Measurements from ENCODE around the gene GLYR1. TPM values are rescaled to one million over a fixed set of nuclear protein-coding genes. Genes with fewer than 3 reads are reported as not detected.

The GLYR1 gene
- total and polyA plus RNA-seq, 7 experiments from 2014 or later = 32.0 to 122 (median 107) TPM

GRCh38 chr16:4839942-4840341 lies 7.1 kb downstream of the GLYR1 start:
- H3K27ac Mint-ChIP-seq = peak overlapping the region in 4 of 9 donors; percentile 18 to 54 (median 34)
- POLR2A ChIA-PET = no interaction called here
- H3K36me3 ChIP-seq (ENCODE audit: control insufficient read depth in 2 of 3, insufficient read depth in 3 of 3, low read length in 3 of 3) = peaks cover 14 to 66% (median 30%) of the 10 kb centered on the region in 3 experiments

GRCh38 chr16:4837733-4838501 lies 9.2 kb downstream of the GLYR1 start:
- no peaks in the 10 kb centered on the region for H3K4me1 ChIP-seq (ENCODE audit: control insufficient read depth in 2 of 2, insufficient read depth in 2 of 2, low read length in 2 of 2)
- no peak overlapping the region for H3K4me3 ChIP-seq (ENCODE audit: low read length)
- no peaks in the 10 kb centered on the region for H3K27me3 ChIP-seq (ENCODE audit: control insufficient read depth in 2 of 2, insufficient read depth in 2 of 2, low read length in 2 of 2)
- peaks cover 11 to 67% (median 16%) of the 10 kb centered on the region in 3 experiments for H3K36me3 ChIP-seq (ENCODE audit: control insufficient read depth in 2 of 3, insufficient read depth in 3 of 3, low read length in 3 of 3)
- intact Hi-C loops (cut with micrococcal nuclease) = no loop called here
- Mint-ChIP-seq H3K4me3 (no peak overlapping the region), H3K9me3 (no peaks in the 10 kb centered on the region), H3K27me3 (no peaks in the 10 kb centered on the region), H3K4me1 (peaks cover 7 to 23% (median 10%) of the 10 kb centered on the region in 7 donors), H3K27ac (peak overlapping the region in 2 of 9 donors; percentile 37 to 41), H3K36me3 (peaks cover 11 to 32% (median 20%) of the 10 kb centered on the region in 5 donors)
- ATAC-seq (no peak), DNase-seq (no peak)
- no peaks in the 10 kb centered on the region for H3K9me3 ChIP-seq (ENCODE audit: control insufficient read depth in 2 of 3, low read length in 3 of 3)
- no peak overlapping the region for H3K27ac ChIP-seq (ENCODE audit: low read depth, low read length)
- ChIA-PET CTCF (interaction anchor here (0.7 kb wide), 2 partner anchors 30 to 282 kb away, joined by 3 to 4 read pairs; partner anchors contain the start of gene C16orf96), POLR2A (interaction anchor here (0.6 kb wide), 1 partner anchor 12 kb away, joined by 3 read pairs; no protein-coding TSS in a partner anchor)

More at GRCh38 chr16:4839942-4840341, 7.1 kb downstream of the GLYR1 start:
- H3K36me3 Mint-ChIP-seq = peaks cover 11 to 35% (median 20%) of the 10 kb centered on the region in 5 donors
- no peaks in the 10 kb centered on the region for H3K9me3 Mint-ChIP-seq
- ATAC-seq (no peak), DNase-seq (no peak)
- H3K4me1 Mint-ChIP-seq = peaks cover 6 to 24% (median 16%) of the 10 kb centered on the region in 7 donors
- H3K27me3 Mint-ChIP-seq = no peaks in the 10 kb centered on the region
- Histone ChIP-seq H3K4me1 (ENCODE audit: control insufficient read depth in 2 of 2, insufficient read depth in 2 of 2, low read length in 2 of 2) (peaks cover 0 to 2% of the 10 kb centered on the region in 2 donors), H3K27me3 (ENCODE audit: control insufficient read depth in 2 of 2, insufficient read depth in 2 of 2, low read length in 2 of 2) (no peaks in the 10 kb centered on the region), H3K9me3 (ENCODE audit: control insufficient read depth in 2 of 3, low read length in 3 of 3) (no peaks in the 10 kb centered on the region), H3K27ac (ENCODE audit: low read depth, low read length) (no peak overlapping the region), H3K4me3 (ENCODE audit: low read length) (no peak overlapping the region)
- CTCF ChIA-PET = no interaction called here
- intact Hi-C loops (cut with micrococcal nuclease) = no loop called here
- H3K4me3 Mint-ChIP-seq = no peak overlapping the region

GRCh38 chr16:4836727-4837126 lies 10.4 kb downstream of the GLYR1 start:
- DNase-seq (no peak), ATAC-seq (no peak)
- Mint-ChIP-seq H3K36me3 (peaks cover 15 to 44% (median 21%) of the 10 kb centered on the region in 5 donors), H3K4me3 (no peak overlapping the region), H3K4me1 (peaks cover 7 to 25% (median 12%) of the 10 kb centered on the region in 7 donors), H3K27me3 (no peaks in the 10 kb centered on the region), H3K27ac (peak overlapping the region in 4 of 9 donors; percentile 16 to 73 (median 46)), H3K9me3 (no peaks in the 10 kb centered on the region)
- no peak overlapping the region for H3K4me3 ChIP-seq (ENCODE audit: low read length)
- no peak overlapping the region for H3K27ac ChIP-seq (ENCODE audit: low read depth, low read length)
- CTCF ChIA-PET = no interaction called here
- H3K9me3 ChIP-seq (ENCODE audit: control insufficient read depth in 2 of 3, low read length in 3 of 3) = no peaks in the 10 kb centered on the region
- intact Hi-C loops (cut with micrococcal nuclease) = no loop called here
- peaks cover 18 to 71% (median 21%) of the 10 kb centered on the region in 3 experiments for H3K36me3 ChIP-seq (ENCODE audit: control insufficient read depth in 2 of 3, insufficient read depth in 3 of 3, low read length in 3 of 3)
- H3K4me1 ChIP-seq (ENCODE audit: control insufficient read depth in 2 of 2, insufficient read depth in 2 of 2, low read length in 2 of 2) = no peaks in the 10 kb centered on the region
- no peaks in the 10 kb centered on the region for H3K27me3 ChIP-seq (ENCODE audit: control insufficient read depth in 2 of 2, insufficient read depth in 2 of 2, low read length in 2 of 2)
- POLR2A ChIA-PET = interaction anchor here (1.2 kb wide), 1 partner anchor 68 kb away, joined by 6 read pairs; no protein-coding TSS in a partner anchor

GRCh38 chr16:4833584-4833983 lies 13.5 kb downstream of the GLYR1 start:
- Mint-ChIP-seq H3K4me3 (no peak overlapping the region), H3K36me3 (peaks cover 17 to 42% (median 26%) of the 10 kb centered on the region in 5 donors), H3K27me3 (no peaks in the 10 kb centered on the region), H3K4me1 (peaks cover 4 to 20% (median 14%) of the 10 kb centered on the region in 7 donors), H3K27ac (no peak overlapping the region), H3K9me3 (no peaks in the 10 kb centered on the region)
- ChIA-PET CTCF (interaction anchor here (0.7 kb wide), 1 partner anchor 561 kb away, joined by 3 read pairs; the partner anchor contains the start of gene TFAP4), POLR2A (no interaction called here)
- H3K27me3 ChIP-seq (ENCODE audit: control insufficient read depth in 2 of 2, insufficient read depth in 2 of 2, low read length in 2 of 2) = no peaks in the 10 kb centered on the region
- H3K36me3 ChIP-seq (ENCODE audit: control insufficient read depth in 2 of 3, insufficient read depth in 3 of 3, low read length in 3 of 3) = peaks cover 20 to 71% (median 23%) of the 10 kb centered on the region in 3 experiments
- H3K4me3 ChIP-seq (ENCODE audit: low read length) = no peak overlapping the region
- ATAC-seq (no peak), DNase-seq (no peak)
- H3K27ac ChIP-seq (ENCODE audit: low read depth, low read length) = no peak overlapping the region
- intact Hi-C loops (cut with micrococcal nuclease) = no loop called here
- H3K4me1 ChIP-seq (ENCODE audit: control insufficient read depth in 2 of 2, insufficient read depth in 2 of 2, low read length in 2 of 2) = no peaks in the 10 kb centered on the region
- H3K9me3 ChIP-seq (ENCODE audit: control insufficient read depth in 2 of 3, low read length in 3 of 3) = no peaks in the 10 kb centered on the region

GRCh38 chr16:4832698-4833343 lies 14.3 kb downstream of the GLYR1 start:
- no peaks in the 10 kb centered on the region for H3K9me3 ChIP-seq (ENCODE audit: control insufficient read depth in 2 of 3, low read length in 3 of 3)
- Mint-ChIP-seq H3K4me1 (peaks cover 4 to 20% (median 14%) of the 10 kb centered on the region in 7 donors), H3K36me3 (peaks cover 17 to 42% (median 27%) of the 10 kb centered on the region in 5 donors), H3K9me3 (no peaks in the 10 kb centered on the region), H3K4me3 (no peak overlapping the region), H3K27me3 (no peaks in the 10 kb centered on the region), H3K27ac (peak overlapping the region in 1 of 9 donors; percentile 51)
- POLR2A ChIA-PET = interaction anchor here (0.6 kb wide), 1 partner anchor 22 kb away, joined by 3 read pairs; no protein-coding TSS in a partner anchor
- H3K4me1 ChIP-seq (ENCODE audit: control insufficient read depth in 2 of 2, insufficient read depth in 2 of 2, low read length in 2 of 2) = no peaks in the 10 kb centered on the region
- CTCF ChIA-PET = no interaction called here
- intact Hi-C loops (cut with micrococcal nuclease) = no loop called here
- peaks cover 20 to 69% (median 23%) of the 10 kb centered on the region in 3 experiments for H3K36me3 ChIP-seq (ENCODE audit: control insufficient read depth in 2 of 3, insufficient read depth in 3 of 3, low read length in 3 of 3)
- H3K4me3 ChIP-seq (ENCODE audit: low read length) = no peak overlapping the region
- ATAC-seq = no peak
- DNase-seq = no peak
- no peaks in the 10 kb centered on the region for H3K27me3 ChIP-seq (ENCODE audit: control insufficient read depth in 2 of 2, insufficient read depth in 2 of 2, low read length in 2 of 2)
- no peak overlapping the region for H3K27ac ChIP-seq (ENCODE audit: low read depth, low read length)

- Histone ChIP-seq H3K36me3 (ENCODE audit: control insufficient read depth in 2 of 3, insufficient read depth in 3 of 3, low read length in 3 of 3) (peaks cover 20 to 81% (median 23%) of the 10 kb centered on the region in 3 experiments), H3K27me3 (ENCODE audit: control insufficient read depth in 2 of 2, insufficient read depth in 2 of 2, low read length in 2 of 2) (no peaks in the 10 kb centered on the region), H3K27ac (ENCODE audit: low read depth, low read length) (no peak overlapping the region), H3K4me3 (ENCODE audit: low read length) (no peak overlapping the region), H3K4me1 (ENCODE audit: control insufficient read depth in 2 of 2, insufficient read depth in 2 of 2, low read length in 2 of 2) (no peaks in the 10 kb centered on the region), H3K9me3 (ENCODE audit: control insufficient read depth in 2 of 3, low read length in 3 of 3) (no peaks in the 10 kb centered on the region)
- CTCF ChIA-PET = no interaction called here
- Mint-ChIP-seq H3K36me3 (peaks cover 17 to 43% (median 28%) of the 10 kb centered on the region in 5 donors), H3K9me3 (no peaks in the 10 kb centered on the region), H3K27ac (no peak overlapping the region), H3K27me3 (no peaks in the 10 kb centered on the region), H3K4me1 (peaks cover 4 to 20% (median 11%) of the 10 kb centered on the region in 7 donors), H3K4me3 (no peak overlapping the region)
- intact Hi-C loops (cut with micrococcal nuclease) = no loop called here
- DNase-seq (no peak), ATAC-seq (no peak)
- POLR2A ChIA-PET = no interaction called here
Measured at GRCh38 chr16:4831616-4832015, 15.5 kb downstream of the GLYR1 start.

Measured in naive thymus-derived CD4-positive, alpha-beta T cell (primary cell).